GM12878 (cell line): ENCODE data around the gene ATP6AP2. TPM values are rescaled to one million over a fixed set of nuclear protein-coding genes. Genes with fewer than 3 reads are reported as not detected.
A peak's percentile ranks its signal among the peaks of the same experiment; 100 is the strongest.

Experiments
- ATAC-seq: fragments of 200-7000 bp; cut with Tn5 transposase; 3 replicates; pipeline ENCODE4 v1.9.1; 2020; ENCODE audit warnings: mild to moderate bottlenecking, moderate library complexity
- BruUV-seq: library from RNA; stranded (reverse); fragments of 400-500 nt; replicated peaks from 2 replicates; lab custom pipeline; 2021; lab: Mats Ljungman, UMichigan
- CTCF ChIA-PET: fragments of 300-600 bp; sonication (Branson Sonifier 250); formaldehyde crosslinking; extraction: SDS; loops from one replicate; lab custom pipeline; 2021; ENCODE audit warnings: inconsistent platforms; lab: Yijun Ruan, JAX
- POLR2A ChIA-PET: fragments of 350-600 bp; formaldehyde crosslinking; extraction: SDS; loops from one replicate; lab custom pipeline; 2021; ENCODE audit warnings: inconsistent platforms; lab: Charles Lee
- RAD21 ChIA-PET: fragments of 300-600 bp; sonication (Branson Sonifier 250); formaldehyde crosslinking; loops from one replicate; lab custom pipeline; 2023; ENCODE audit warnings: antibody characterized with exemption; ENCODE audit not compliant: unreplicated experiment; lab: Charles Lee
- SMC1A ChIA-PET: fragments of 300-600 bp; sonication (Branson Sonifier 250); formaldehyde crosslinking; loops from one replicate; lab custom pipeline; 2023; ENCODE audit not compliant: unreplicated experiment, uncharacterized antibody; lab: Charles Lee
- DNase-seq: peaks from one replicate; pipeline ENCODE4 v3.0.0-alpha.2; 2011; ENCODE audit warnings: low read depth, low spot score
- FAIRE-seq: peaks from 3 replicates; lab custom pipeline; 2011; peaks lifted over from hg19 to GRCh38; lab: Jason Lieb, UNC
- H2AFZ ChIP-seq: 2 replicates; pipeline ENCODE4 v1.6.0; 2011; ENCODE audit warnings: low read depth, low read length, control low read depth; ENCODE audit not compliant: control insufficient read depth
- H3K27ac ChIP-seq: 2 replicates; pipeline ENCODE4 v1.5.1; 2011; ENCODE audit warnings: control low read depth; ENCODE audit not compliant: control insufficient read depth, insufficient read depth
- H3K27me3 ChIP-seq, 2 experiments: replicated peaks in 1 of 2; 2 replicates each; pipeline versions ENCODE4 v1.6.0 to v1.6.1; 2011; ENCODE audit warnings: low read length in 1 of 2; ENCODE audit not compliant: control insufficient read depth in 2 of 2, insufficient read depth in 2 of 2
- H3K36me3 ChIP-seq, 2 experiments: 2 replicates each; pipeline ENCODE4 v1.5.1; 2011; ENCODE audit warnings: low read length in 1 of 2; ENCODE audit not compliant: control insufficient read depth in 2 of 2, insufficient read depth in 2 of 2
- H3K4me1 ChIP-seq: 2 replicates; pipeline ENCODE4 v1.6.1; 2011; ENCODE audit warnings: mild to moderate bottlenecking, low read length, moderate library complexity, mixed read lengths; ENCODE audit not compliant: control insufficient read depth, insufficient read depth
- H3K4me2 ChIP-seq: 2 replicates; pipeline ENCODE4 v1.6.0; 2011; ENCODE audit warnings: control low read depth; ENCODE audit not compliant: control insufficient read depth, insufficient read depth
- H3K4me3 ChIP-seq: fragments of 200-600 bp; sonication (generic); 2 replicates; pipeline ENCODE4 v1.5.1; 2016
- H3K79me2 ChIP-seq: 2 replicates; pipeline ENCODE4 v1.6.0; 2011; ENCODE audit warnings: low read length; ENCODE audit not compliant: control insufficient read depth, insufficient read depth
- H3K9ac ChIP-seq: 2 replicates; pipeline ENCODE4 v1.8.0; 2011; ENCODE audit warnings: low read length, control low read depth, mixed read lengths; ENCODE audit not compliant: control insufficient read depth, insufficient read depth
- H3K9me3 ChIP-seq: replicated peaks from 3 replicates; pipeline ENCODE4 v1.5.1; 2011; ENCODE audit warnings: mild to moderate bottlenecking, low read length; ENCODE audit not compliant: control insufficient read depth, insufficient read depth
- H4K20me1 ChIP-seq: 2 replicates; pipeline ENCODE4 v1.6.0; 2011; ENCODE audit not compliant: control insufficient read depth, insufficient read depth
- ETV6 ChIP-seq, 2 experiments: fragments of 450-650 bp in 1 of 2; IDR thresholded peaks in 1 of 2; conservative IDR thresholded peaks in 1 of 2; 2 replicates each; pipeline ENCODE4 v1.6.1; 2014; ENCODE audit warnings: antibody characterized with exemption in 1 of 2, borderline replicate concordance in 1 of 2, low read depth in 1 of 2, mild to moderate bottlenecking in 1 of 2, moderate library complexity in 1 of 2
- KDM1A ChIP-seq: fragments of 200-600 bp; sonication (generic); IDR thresholded peaks from 2 replicates; pipeline ENCODE4 v1.6.1; 2016; ENCODE audit warnings: borderline replicate concordance
- MEF2A ChIP-seq: IDR thresholded peaks from 2 replicates; pipeline ENCODE4 v1.6.1; 2011; ENCODE audit warnings: low read depth, mild to moderate bottlenecking, low read length, moderate library complexity; ENCODE audit not compliant: insufficient read depth
- NBN ChIP-seq: fragments of 450-650 bp; IDR thresholded peaks from 2 replicates; pipeline ENCODE4 v1.6.1; 2016
- NFIC ChIP-seq: IDR thresholded peaks from 2 replicates; pipeline ENCODE4 v1.6.1; 2012; ENCODE audit warnings: low read depth, mild to moderate bottlenecking, inconsistent platforms, low read length, moderate library complexity
- NFYA ChIP-seq: IDR thresholded peaks from 2 replicates; pipeline ENCODE4 v1.6.1; 2011; ENCODE audit warnings: low read depth, mild to moderate bottlenecking, low read length, improper control_type of control experiment, borderline replicate concordance
- SIX5 ChIP-seq: IDR thresholded peaks from 2 replicates; pipeline ENCODE4 v1.6.1; 2011; ENCODE audit warnings: mild to moderate bottlenecking, low read depth, low read length, moderate library complexity; ENCODE audit not compliant: severe bottlenecking
- SMARCA5 ChIP-seq: fragments of 450-650 bp; IDR thresholded peaks from 2 replicates; pipeline ENCODE4 v1.6.1; 2017; ENCODE audit warnings: mild to moderate bottlenecking
- YY1 ChIP-seq: IDR thresholded peaks from 2 replicates; pipeline ENCODE4 v1.6.1; 2011; ENCODE audit warnings: low read depth, mild to moderate bottlenecking, low read length
- ZNF217 ChIP-seq: fragments of 450-650 bp; IDR thresholded peaks from 2 replicates; pipeline ENCODE4 v1.6.1; 2017; ENCODE audit warnings: antibody characterized with exemption, mild to moderate bottlenecking
- WGBS: methylation state at CpG from one replicate; pipeline ENCODE4 v1.1.6; 2016; ENCODE audit warnings: low lambda C conversion rate; ENCODE audit not compliant: insufficient replicate concordance, insufficient coverage; ENCODE audit errors: missing lambda C conversion rate; 5-methylcytosine and 5-hydroxymethylcytosine counted together
- in situ Hi-C: fragments of 300-500 bp; cut with MboI; formaldehyde crosslinking; loops from 9 replicates; pipeline ENCODE4 v1.14.3; 2018; ENCODE audit warnings: mixed read lengths
- intact Hi-C: fragments of 100-400 bp; cut with micrococcal nuclease; formaldehyde crosslinking; loops from one replicate; pipeline ENCODE4 v1.14.2; 2022; ENCODE audit not compliant: unreplicated experiment
- polyA plus RNA-seq, 11 experiments: library from polyadenylated mRNA; depleted of rRNA in 4 of 11; unstranded in 6 of 11; stranded (reverse) in 5 of 11; fragments of >200 nt; fragmentation: Nextera tagmentation in 4 of 11; fragmentation: Illumina TruSeq in 1 of 11; extraction: Ambion mirVana in 4 of 11; extraction: Trizol in 1 of 11; gene quantifications; 1 replicate in 1 of 11; 2 replicates in 10 of 11; pipeline versions ENCODE4 v1.2.1 to v1.2.3, GENCODE V29; 2011 to 2016; ENCODE audit warnings: inconsistent platforms in 2 of 11, missing spikeins in 2 of 11, low read depth in 1 of 11
- total RNA-seq, 4 experiments: library from RNA; depleted of rRNA in 3 of 4; stranded (reverse); fragments of >200 nt in 3 of 4; fragmentation: Illumina TruSeq in 1 of 4; extraction: Trizol in 1 of 4; gene quantifications; 2 replicates each; pipeline versions ENCODE4 v1.2.1 to v1.2.3, GENCODE V29; 2013 to 2021
- TF ChIP-seq, protein P1 (sequence below): fragments of 450-650 bp; IDR thresholded peaks from 2 replicates; pipeline ENCODE4 v1.6.1; 2018; ENCODE audit warnings: mild to moderate bottlenecking, low read depth, moderate library complexity; ENCODE audit not compliant: partially characterized antibody
- TF ChIP-seq, protein P2 (sequence below), 3 experiments: IDR thresholded peaks in 2 of 3; conservative IDR thresholded peaks in 1 of 3; 2 replicates each; pipeline ENCODE4 v1.5.1; 2011; ENCODE audit warnings: low read depth in 3 of 3, low read length in 3 of 3, mild to moderate bottlenecking in 3 of 3, control low read depth in 2 of 3, moderate library complexity in 2 of 3, inconsistent platforms in 1 of 3, mixed read lengths in 1 of 3; ENCODE audit not compliant: control insufficient read depth in 2 of 3, insufficient read depth in 1 of 3; ENCODE audit errors: extremely low read depth in 1 of 3
- TF ChIP-seq, protein P3 (sequence below): fragments of 150-350 bp; IDR thresholded peaks from 2 replicates; pipeline ENCODE4 v1.6.1; 2014; ENCODE audit warnings: mild to moderate bottlenecking, low read depth, low read length

Gene ATP6AP2
- total and polyA plus RNA-seq, 10 of the 15 experiments (the other 5 are each of a cell fraction or from before 2014, with no cell fraction given), result 36.3 to 141 (median 56.0) TPM

DNA sequence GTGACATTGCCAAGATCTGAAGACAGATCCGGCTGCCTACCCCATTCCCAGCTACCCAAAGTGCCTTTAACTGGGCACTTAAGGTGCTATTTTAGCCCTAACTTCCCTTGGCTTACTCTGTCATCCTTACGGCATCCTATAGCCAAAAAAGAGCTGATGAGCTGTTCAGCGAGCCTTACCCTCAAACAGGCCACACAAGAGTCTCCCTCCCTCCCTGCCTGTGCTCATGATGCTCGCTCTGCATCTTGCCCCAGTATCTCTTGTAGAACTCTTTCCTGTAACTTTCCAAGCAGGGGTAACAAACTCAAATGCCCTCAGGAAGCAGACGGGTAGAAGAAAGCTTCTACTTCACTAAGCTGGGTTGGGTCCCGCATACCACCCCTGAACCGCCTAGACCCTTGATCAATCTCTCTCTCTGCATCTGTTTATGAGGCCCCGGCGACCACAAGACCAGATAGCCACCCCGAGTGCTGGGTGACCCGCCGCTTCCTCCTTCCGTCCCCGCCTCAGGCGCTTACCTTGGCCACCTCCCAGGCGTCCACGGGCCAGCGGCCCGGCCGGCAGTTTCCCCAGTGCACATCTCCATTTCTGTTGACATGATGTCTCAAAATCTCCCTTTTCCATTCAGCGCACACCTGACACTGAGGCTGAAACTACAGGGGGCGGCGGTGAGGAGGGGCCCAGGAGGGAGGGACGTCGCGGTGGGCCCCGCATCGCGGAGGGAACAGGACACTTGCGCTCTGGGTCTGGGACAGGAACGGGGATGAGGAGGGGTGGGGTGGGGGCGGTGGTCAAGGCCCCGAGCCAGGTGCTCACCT, 65.9 kb downstream of the ATP6AP2 start:
- Histone ChIP-seq H3K27me3 (no peaks in the 10 kb centered on the region), H3K27ac (peak overlapping the region; percentile 70), H3K36me3 (no peaks in the 10 kb centered on the region), H3K9ac (peak overlapping the region; percentile 79), H3K4me2 (peak overlapping the region; percentile 88), H2AFZ (peak overlapping the region; percentile 70), H3K79me2 (peaks cover 42% of the 10 kb centered on the region), H4K20me1 (peaks cover 3% of the 10 kb centered on the region), H3K9me3 (no peaks in the 10 kb centered on the region), H3K4me1 (no peaks in the 10 kb centered on the region), H3K4me3 (peak overlapping the region; percentile 91)
- BruUV-seq, result TSS peak; percentile 53
- intact Hi-C loops, result loop anchor here (2.0 to 10.0 kb wide), 5 partner anchors 74 to 686 kb away; partner anchors contain the start of gene DDX3X
- DNase-seq, result no peak
- CTCF ChIA-PET, result interaction anchor here (1.0 to 4.5 kb wide), 5 partner anchors 102 to 608 kb away, joined by 3 to 39 read pairs (median 4); no protein-coding TSS in a partner anchor
- FAIRE-seq, result no peak
- SMC1A ChIA-PET, result interaction anchor here (0.9 to 1.7 kb wide), 2 partner anchors 102 to 534 kb away, joined by 4 to 6 read pairs; no protein-coding TSS in a partner anchor
- RAD21 ChIA-PET, result interaction anchor here (0.6 to 1.8 kb wide), 6 partner anchors 26 to 790 kb away, joined by 3 to 10 read pairs (median 3); no protein-coding TSS in a partner anchor
- in situ Hi-C loops, result loop anchor here (10.0 kb wide), 2 partner anchors 468 to 688 kb away; partner anchors contain the start of gene DDX3X
- POLR2A ChIA-PET, result interaction anchor here (0.6 to 1.3 kb wide), 2 partner anchors 66 to 67 kb away, joined by 3 to 5 read pairs; partner anchors contain the start of gene ATP6AP2
- peak; percentile 58 for ATAC-seq
- WGBS, result 6% methylated on average over 31 of the region's 33 CpGs
- TF ChIP-seq NFIC (no peak), YY1 (no peak), ZNF217 (no peak), KDM1A (no peak), NBN (peak; percentile 18; the same call in 1 of the 2 replicates), ETV6 (conservative IDR thresholded peaks at IDR 0.05 in 1 of 2, IDR thresholded peaks at IDR 0.05 in 1 of 2; ENCODE audit: borderline replicate concordance in 1 of 2, low read depth in 1 of 2) (no peak), SIX5 (no peak), NFYA (no peak), MEF2A (no peak), SMARCA5 (no peak)
- TF ChIP-seq, protein P1, sequence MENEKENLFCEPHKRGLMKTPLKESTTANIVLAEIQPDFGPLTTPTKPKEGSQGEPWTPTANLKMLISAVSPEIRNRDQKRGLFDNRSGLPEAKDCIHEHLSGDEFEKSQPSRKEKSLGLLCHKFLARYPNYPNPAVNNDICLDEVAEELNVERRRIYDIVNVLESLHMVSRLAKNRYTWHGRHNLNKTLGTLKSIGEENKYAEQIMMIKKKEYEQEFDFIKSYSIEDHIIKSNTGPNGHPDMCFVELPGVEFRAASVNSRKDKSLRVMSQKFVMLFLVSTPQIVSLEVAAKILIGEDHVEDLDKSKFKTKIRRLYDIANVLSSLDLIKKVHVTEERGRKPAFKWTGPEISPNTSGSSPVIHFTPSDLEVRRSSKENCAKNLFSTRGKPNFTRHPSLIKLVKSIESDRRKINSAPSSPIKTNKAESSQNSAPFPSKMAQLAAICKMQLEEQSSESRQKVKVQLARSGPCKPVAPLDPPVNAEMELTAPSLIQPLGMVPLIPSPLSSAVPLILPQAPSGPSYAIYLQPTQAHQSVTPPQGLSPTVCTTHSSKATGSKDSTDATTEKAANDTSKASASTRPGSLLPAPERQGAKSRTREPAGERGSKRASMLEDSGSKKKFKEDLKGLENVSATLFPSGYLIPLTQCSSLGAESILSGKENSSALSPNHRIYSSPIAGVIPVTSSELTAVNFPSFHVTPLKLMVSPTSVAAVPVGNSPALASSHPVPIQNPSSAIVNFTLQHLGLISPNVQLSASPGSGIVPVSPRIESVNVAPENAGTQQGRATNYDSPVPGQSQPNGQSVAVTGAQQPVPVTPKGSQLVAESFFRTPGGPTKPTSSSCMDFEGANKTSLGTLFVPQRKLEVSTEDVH, result no peak
- TF ChIP-seq, protein P2, sequence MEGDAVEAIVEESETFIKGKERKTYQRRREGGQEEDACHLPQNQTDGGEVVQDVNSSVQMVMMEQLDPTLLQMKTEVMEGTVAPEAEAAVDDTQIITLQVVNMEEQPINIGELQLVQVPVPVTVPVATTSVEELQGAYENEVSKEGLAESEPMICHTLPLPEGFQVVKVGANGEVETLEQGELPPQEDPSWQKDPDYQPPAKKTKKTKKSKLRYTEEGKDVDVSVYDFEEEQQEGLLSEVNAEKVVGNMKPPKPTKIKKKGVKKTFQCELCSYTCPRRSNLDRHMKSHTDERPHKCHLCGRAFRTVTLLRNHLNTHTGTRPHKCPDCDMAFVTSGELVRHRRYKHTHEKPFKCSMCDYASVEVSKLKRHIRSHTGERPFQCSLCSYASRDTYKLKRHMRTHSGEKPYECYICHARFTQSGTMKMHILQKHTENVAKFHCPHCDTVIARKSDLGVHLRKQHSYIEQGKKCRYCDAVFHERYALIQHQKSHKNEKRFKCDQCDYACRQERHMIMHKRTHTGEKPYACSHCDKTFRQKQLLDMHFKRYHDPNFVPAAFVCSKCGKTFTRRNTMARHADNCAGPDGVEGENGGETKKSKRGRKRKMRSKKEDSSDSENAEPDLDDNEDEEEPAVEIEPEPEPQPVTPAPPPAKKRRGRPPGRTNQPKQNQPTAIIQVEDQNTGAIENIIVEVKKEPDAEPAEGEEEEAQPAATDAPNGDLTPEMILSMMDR (IDR thresholded peaks at IDR 0.05 in 2 of 3, conservative IDR thresholded peaks at IDR 0.05 in 1 of 3; ENCODE audit: control insufficient read depth in 2 of 3, extremely low read depth in 1 of 3, insufficient read depth in 1 of 3, low read depth in 3 of 3, low read length in 3 of 3), result 0 out of 6 replicates have a peak, but pooled peaks of 1 of the 3 experiments have one; percentile 0
- TF ChIP-seq, protein P3, sequence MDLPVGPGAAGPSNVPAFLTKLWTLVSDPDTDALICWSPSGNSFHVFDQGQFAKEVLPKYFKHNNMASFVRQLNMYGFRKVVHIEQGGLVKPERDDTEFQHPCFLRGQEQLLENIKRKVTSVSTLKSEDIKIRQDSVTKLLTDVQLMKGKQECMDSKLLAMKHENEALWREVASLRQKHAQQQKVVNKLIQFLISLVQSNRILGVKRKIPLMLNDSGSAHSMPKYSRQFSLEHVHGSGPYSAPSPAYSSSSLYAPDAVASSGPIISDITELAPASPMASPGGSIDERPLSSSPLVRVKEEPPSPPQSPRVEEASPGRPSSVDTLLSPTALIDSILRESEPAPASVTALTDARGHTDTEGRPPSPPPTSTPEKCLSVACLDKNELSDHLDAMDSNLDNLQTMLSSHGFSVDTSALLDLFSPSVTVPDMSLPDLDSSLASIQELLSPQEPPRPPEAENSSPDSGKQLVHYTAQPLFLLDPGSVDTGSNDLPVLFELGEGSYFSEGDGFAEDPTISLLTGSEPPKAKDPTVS, result no peak
